Lower leg skin (tissue), 3 donors: Measurements from ENCODE around the gene IFI44.

Experiments
- POLR2A ChIP-seq, 2 donors: fragments of 450-650 bp; IDR thresholded peaks; one replicate each; pipeline ENCODE4 v1.6.1; 2016 to 2017; ENCODE audit warnings: antibody characterized with exemption in 2 of 2, mild to moderate bottlenecking in 1 of 2, moderate library complexity in 1 of 2
- TF ChIP-seq, protein P1 (sequence below), 3 donors: fragments of 450-650 bp; IDR thresholded peaks; one replicate each; pipeline ENCODE4 v1.5.1; 2016; ENCODE audit warnings: antibody characterized with exemption in 3 of 3, mild to moderate bottlenecking in 3 of 3, moderate library complexity in 2 of 3

DNA sequence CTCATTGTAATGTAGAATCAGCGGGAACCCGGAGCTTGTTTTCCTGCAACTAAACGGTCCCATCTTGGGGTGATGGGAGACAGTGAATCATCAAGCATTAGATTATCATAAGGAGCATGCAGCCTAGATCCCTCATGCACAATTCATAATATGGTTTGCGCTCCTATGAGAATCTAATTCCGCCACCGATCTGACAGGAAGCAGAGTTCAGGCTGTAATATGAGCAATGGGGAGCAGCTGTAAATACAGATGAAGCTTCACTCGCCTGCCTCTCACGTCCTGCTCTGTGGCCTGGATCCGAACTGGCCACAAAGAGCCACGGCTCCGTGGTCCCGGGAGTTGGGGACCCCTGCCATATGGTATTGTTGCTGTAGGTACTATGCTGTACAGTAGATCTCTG, 1.6 kb downstream of the IFI44 start:
- no peak for TF ChIP-seq POLR2A (IDR thresholded peaks at IDR 0.05)
- TF ChIP-seq, protein P1, sequence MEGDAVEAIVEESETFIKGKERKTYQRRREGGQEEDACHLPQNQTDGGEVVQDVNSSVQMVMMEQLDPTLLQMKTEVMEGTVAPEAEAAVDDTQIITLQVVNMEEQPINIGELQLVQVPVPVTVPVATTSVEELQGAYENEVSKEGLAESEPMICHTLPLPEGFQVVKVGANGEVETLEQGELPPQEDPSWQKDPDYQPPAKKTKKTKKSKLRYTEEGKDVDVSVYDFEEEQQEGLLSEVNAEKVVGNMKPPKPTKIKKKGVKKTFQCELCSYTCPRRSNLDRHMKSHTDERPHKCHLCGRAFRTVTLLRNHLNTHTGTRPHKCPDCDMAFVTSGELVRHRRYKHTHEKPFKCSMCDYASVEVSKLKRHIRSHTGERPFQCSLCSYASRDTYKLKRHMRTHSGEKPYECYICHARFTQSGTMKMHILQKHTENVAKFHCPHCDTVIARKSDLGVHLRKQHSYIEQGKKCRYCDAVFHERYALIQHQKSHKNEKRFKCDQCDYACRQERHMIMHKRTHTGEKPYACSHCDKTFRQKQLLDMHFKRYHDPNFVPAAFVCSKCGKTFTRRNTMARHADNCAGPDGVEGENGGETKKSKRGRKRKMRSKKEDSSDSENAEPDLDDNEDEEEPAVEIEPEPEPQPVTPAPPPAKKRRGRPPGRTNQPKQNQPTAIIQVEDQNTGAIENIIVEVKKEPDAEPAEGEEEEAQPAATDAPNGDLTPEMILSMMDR (IDR thresholded peaks at IDR 0.05) = no peak
